Endothelial cell of umbilical vein (primary cell): ENCODE data around the gene AIMP1. TPM values are rescaled to one million over a fixed set of nuclear protein-coding genes. Genes with fewer than 3 reads are reported as not detected.
A peak's percentile ranks its signal among the peaks of the same experiment; 100 is the strongest.

Source experiments
- BruUV-seq: library from RNA; stranded (reverse); fragments of 400-500 nt; replicated peaks from 2 replicates; lab custom pipeline; 2021; lab: Mats Ljungman, UMichigan
- CTCF ChIA-PET: fragments of 300-600, 350-600 bp; sonication (Branson Sonifier 250); formaldehyde crosslinking; loops from one replicate; lab custom pipeline; 2021; ENCODE audit warnings: antibody characterized with exemption, inconsistent platforms; lab: Charles Lee
- POLR2A ChIA-PET: fragments of 300-600, 350-600 bp; sonication (Branson Sonifier 250); formaldehyde crosslinking; loops from one replicate; lab custom pipeline; 2021; ENCODE audit warnings: antibody characterized with exemption, inconsistent platforms; lab: Charles Lee
- DNase-seq: peaks from one replicate; pipeline ENCODE4 v3.0.0-alpha.2; 2011; ENCODE audit warnings: low read depth, low spot score
- FAIRE-seq: peaks from 2 replicates; lab custom pipeline; 2011; peaks lifted over from hg19 to GRCh38; lab: Jason Lieb, UNC
- H2AFZ ChIP-seq: 2 replicates; pipeline ENCODE4 v1.6.0; 2012; ENCODE audit warnings: low read depth, low read length, control low read depth, inconsistent platforms
- H3K27ac ChIP-seq: 2 replicates; pipeline ENCODE4 v1.5.1; 2011; ENCODE audit warnings: low read depth, mild to moderate bottlenecking, control low read depth, low read length, moderate library complexity; ENCODE audit not compliant: insufficient read depth
- H3K27me3 ChIP-seq, 2 experiments: 2 replicates each; pipeline versions ENCODE4 v1.6.0 to v1.6.1; 2011; ENCODE audit warnings: low read length in 2 of 2, mixed read lengths in 1 of 2; ENCODE audit not compliant: control insufficient read depth in 2 of 2, insufficient read depth in 2 of 2
- H3K36me3 ChIP-seq, 2 experiments: 2 replicates in 1 of 2; 3 replicates in 1 of 2; pipeline ENCODE4 v1.5.1; 2011; ENCODE audit warnings: low read length in 2 of 2, mild to moderate bottlenecking in 1 of 2, moderate library complexity in 1 of 2; ENCODE audit not compliant: control insufficient read depth in 2 of 2, insufficient read depth in 2 of 2; ENCODE audit errors: extremely low read depth in 1 of 2
- H3K4me1 ChIP-seq: 3 replicates; pipeline ENCODE4 v1.5.1; 2011; ENCODE audit warnings: mild to moderate bottlenecking, low read length; ENCODE audit not compliant: control insufficient read depth, insufficient read depth; ENCODE audit errors: extremely low read depth
- H3K4me2 ChIP-seq: 2 replicates; pipeline ENCODE4 v1.6.1; 2011; ENCODE audit warnings: low read length, control low read depth, mixed read lengths; ENCODE audit not compliant: insufficient read depth
- H3K4me3 ChIP-seq, 3 experiments: fragments of 200-600 bp in 1 of 3; sonication (generic), shearing (Covaris generic) in 1 of 3; replicated peaks in 1 of 3; 2 replicates each; pipeline ENCODE4 v1.5.1; 2011 to 2016; ENCODE audit warnings: control low read depth in 3 of 3, low read length in 3 of 3, mild to moderate bottlenecking in 2 of 3, inconsistent platforms in 1 of 3, low read depth in 1 of 3, moderate library complexity in 1 of 3; ENCODE audit not compliant: insufficient read depth in 1 of 3
- H3K79me2 ChIP-seq: 2 replicates; pipeline ENCODE4 v1.6.0; 2012; ENCODE audit warnings: low read length, inconsistent platforms; ENCODE audit not compliant: control insufficient read depth, insufficient read depth
- H3K9ac ChIP-seq: replicated peaks from 2 replicates; pipeline ENCODE3; 2011; ENCODE audit warnings: low read length, control low read depth; ENCODE audit not compliant: insufficient read depth; ENCODE audit errors: extremely low read depth
- H3K9me1 ChIP-seq: replicated peaks from 3 replicates; pipeline ENCODE4 v1.6.0; 2011; ENCODE audit warnings: mild to moderate bottlenecking, low read length; ENCODE audit not compliant: control insufficient read depth, insufficient read depth; ENCODE audit errors: extremely low read depth
- H3K9me3 ChIP-seq: replicated peaks from 2 replicates; pipeline ENCODE4 v1.5.1; 2012; ENCODE audit warnings: low read length, inconsistent platforms; ENCODE audit not compliant: control insufficient read depth, insufficient read depth
- H4K20me1 ChIP-seq: replicated peaks from 2 replicates; pipeline ENCODE3; 2011; ENCODE audit warnings: mild to moderate bottlenecking, low read length; ENCODE audit not compliant: control insufficient read depth, insufficient read depth; ENCODE audit errors: extremely low read depth
- EZH2 ChIP-seq: IDR thresholded peaks from 2 replicates; pipeline ENCODE4 v1.6.1; 2012; ENCODE audit warnings: borderline replicate concordance, low read depth, mild to moderate bottlenecking, moderate library complexity, low read length, inconsistent platforms; ENCODE audit not compliant: severe bottlenecking
- FOS ChIP-seq: IDR thresholded peaks from 2 replicates; pipeline ENCODE4 v1.6.1; 2011; ENCODE audit warnings: mild to moderate bottlenecking, low read length, moderate library complexity, borderline replicate concordance; ENCODE audit not compliant: insufficient read depth
- GATA2 ChIP-seq: IDR thresholded peaks from 2 replicates; pipeline ENCODE4 v1.7.0; 2011; ENCODE audit warnings: low read depth, mild to moderate bottlenecking, moderate library complexity, mixed read lengths, low read length; ENCODE audit not compliant: insufficient read length, insufficient read depth
- JUN ChIP-seq: IDR thresholded peaks from 2 replicates; pipeline ENCODE4 v1.6.1; 2011; ENCODE audit warnings: borderline replicate concordance, low read depth; ENCODE audit not compliant: insufficient read length, insufficient read depth
- MYC ChIP-seq: IDR thresholded peaks from one replicate; pipeline ENCODE4 v1.6.1; 2011; ENCODE audit warnings: mild to moderate bottlenecking, low read depth, low read length
- dilution Hi-C: fragments of 300-500 bp; cut with MboI; formaldehyde crosslinking; loops from one replicate; pipeline ENCODE4 v1.15.0; 2019; ENCODE audit warnings: low sequenced_read_pairs; ENCODE audit not compliant: extremely low pct_ligation_motif_present
- intact Hi-C: fragments of 100-400 bp; cut with micrococcal nuclease; formaldehyde crosslinking; loops from one replicate; pipeline ENCODE4 v1.10.0; 2022
- polyA plus RNA-seq, 4 experiments: library from polyadenylated mRNA; depleted of rRNA in 3 of 4; stranded (reverse) in 3 of 4; unstranded in 1 of 4; fragments of >200 nt; gene quantifications; 2 replicates each; pipeline versions ENCODE4 v1.2.1 to v1.2.3, GENCODE V29; 2011 to 2012; ENCODE audit warnings: missing spikeins in 1 of 4
- total RNA-seq: library from RNA; stranded (reverse); gene quantifications from 2 replicates; pipeline ENCODE4 v1.2.3, GENCODE V29; 2021
- TF ChIP-seq, protein P1 (sequence below), 2 donors: IDR thresholded peaks; 1 replicate in 1 of 2; 2 replicates in 1 of 2; pipeline ENCODE4 v1.5.1; 2011; ENCODE audit warnings: low read length in 2 of 2, mild to moderate bottlenecking in 2 of 2, moderate library complexity in 2 of 2, control low read depth in 1 of 2, inconsistent platforms in 1 of 2, low read depth in 1 of 2; ENCODE audit not compliant: insufficient read depth in 1 of 2; ENCODE audit errors: extremely low read depth in 1 of 2
- TF ChIP-seq, protein P2 (sequence below): IDR thresholded peaks from 2 replicates; pipeline ENCODE4 v1.6.1; 2011; ENCODE audit not compliant: insufficient read depth, insufficient read length

AIMP1 gene
- total and polyA plus RNA-seq, 2 donors (not counting 3 experiments of a cell fraction or from before 2014, with no cell fraction given) = 6.4 to 42.4 TPM

DNA sequence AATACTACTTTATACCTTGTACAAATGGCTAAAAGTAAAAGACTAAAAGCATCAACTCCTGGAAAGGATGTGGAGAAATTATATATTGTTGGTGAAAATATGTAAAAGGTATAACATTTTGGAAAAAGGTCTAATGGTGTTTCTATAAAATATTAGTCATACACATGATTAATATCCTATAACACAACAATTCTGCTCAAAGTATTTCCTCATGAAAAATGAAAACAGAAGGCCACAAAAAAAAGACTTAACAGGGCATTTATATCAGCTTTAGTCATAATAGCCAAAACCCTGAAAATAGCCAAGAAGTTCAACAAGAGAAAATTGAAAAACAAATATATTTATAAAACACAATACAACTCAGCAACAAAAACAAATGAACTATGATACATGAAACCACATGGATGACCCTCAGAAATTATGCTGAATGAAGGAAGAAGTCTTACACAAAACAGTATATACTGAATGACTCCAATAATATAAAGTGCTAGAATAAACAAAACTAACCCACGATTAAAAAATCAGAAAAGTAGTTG is 39.1 kb upstream of the AIMP1 start:
- Histone ChIP-seq H3K36me3 (no peaks in the 10 kb centered on the region), H3K27ac (peak overlapping the region; percentile 39), H3K4me1 (peaks cover 28% of the 10 kb centered on the region), H3K4me2 (peak overlapping the region; percentile 47), H2AFZ (no peak overlapping the region), H3K4me3 (peak overlapping the region in 1 of 3 experiments; percentile 12), H3K9ac (peak overlapping the region; percentile 9), H3K79me2 (no peaks in the 10 kb centered on the region), H4K20me1 (no peaks in the 10 kb centered on the region), H3K9me3 (no peaks in the 10 kb centered on the region), H3K27me3 (no peaks in the 10 kb centered on the region), H3K9me1 (no peaks in the 10 kb centered on the region)
- BruUV-seq = no TSS peak
- dilution Hi-C loops = no loop called here
- DNase-seq (peak; percentile 64), FAIRE-seq (no peak)
- intact Hi-C loops = no loop called here
- no peak for TF ChIP-seq MYC
- TF ChIP-seq, protein P1, sequence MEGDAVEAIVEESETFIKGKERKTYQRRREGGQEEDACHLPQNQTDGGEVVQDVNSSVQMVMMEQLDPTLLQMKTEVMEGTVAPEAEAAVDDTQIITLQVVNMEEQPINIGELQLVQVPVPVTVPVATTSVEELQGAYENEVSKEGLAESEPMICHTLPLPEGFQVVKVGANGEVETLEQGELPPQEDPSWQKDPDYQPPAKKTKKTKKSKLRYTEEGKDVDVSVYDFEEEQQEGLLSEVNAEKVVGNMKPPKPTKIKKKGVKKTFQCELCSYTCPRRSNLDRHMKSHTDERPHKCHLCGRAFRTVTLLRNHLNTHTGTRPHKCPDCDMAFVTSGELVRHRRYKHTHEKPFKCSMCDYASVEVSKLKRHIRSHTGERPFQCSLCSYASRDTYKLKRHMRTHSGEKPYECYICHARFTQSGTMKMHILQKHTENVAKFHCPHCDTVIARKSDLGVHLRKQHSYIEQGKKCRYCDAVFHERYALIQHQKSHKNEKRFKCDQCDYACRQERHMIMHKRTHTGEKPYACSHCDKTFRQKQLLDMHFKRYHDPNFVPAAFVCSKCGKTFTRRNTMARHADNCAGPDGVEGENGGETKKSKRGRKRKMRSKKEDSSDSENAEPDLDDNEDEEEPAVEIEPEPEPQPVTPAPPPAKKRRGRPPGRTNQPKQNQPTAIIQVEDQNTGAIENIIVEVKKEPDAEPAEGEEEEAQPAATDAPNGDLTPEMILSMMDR (IDR thresholded peaks at IDR 0.05; ENCODE audit: extremely low read depth in 1 of 2, insufficient read depth in 1 of 2, low read depth in 1 of 2, low read length in 2 of 2) = no peak
- TF ChIP-seq FOS = peak; percentile 71
- TF ChIP-seq JUN = peak; percentile 53
- no peak for TF ChIP-seq EZH2
- TF ChIP-seq GATA2 = no peak
- TF ChIP-seq, protein P2, sequence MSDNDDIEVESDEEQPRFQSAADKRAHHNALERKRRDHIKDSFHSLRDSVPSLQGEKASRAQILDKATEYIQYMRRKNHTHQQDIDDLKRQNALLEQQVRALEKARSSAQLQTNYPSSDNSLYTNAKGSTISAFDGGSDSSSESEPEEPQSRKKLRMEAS = no peak
- ChIA-PET CTCF (interaction anchor here (1.3 kb wide), 1 partner anchor 11 kb away, joined by 3 read pairs; no protein-coding TSS in a partner anchor), POLR2A (no interaction called here)
